ENCODE results near the gene LYST. TPM values are rescaled to one million over a fixed set of nuclear protein-coding genes. Genes with fewer than 3 reads are reported as not detected.

LYST gene
- total and polyA plus RNA-seq, 2 donors (not counting 1 experiment from before 2014, with no cell fraction given) = 7.5 to 50.2 TPM

- no peak overlapping the region for H3K4me2 ChIP-seq (ENCODE audit: extremely low read depth, insufficient read depth, low read length)
- no peaks in the 10 kb centered on the region for H3K9me3 ChIP-seq (ENCODE audit: control insufficient read depth, insufficient read depth, low read depth, low read length)
- no peak overlapping the region for H3K4me3 ChIP-seq (replicated peaks in 1 of 4; ENCODE audit: control extremely low read depth in 1 of 4, insufficient read depth in 1 of 4, low read depth in 3 of 4, low read length in 4 of 4)
- TF ChIP-seq EZH2 (IDR thresholded peaks at IDR 0.05; ENCODE audit: low read length, missing control alignments) (no peak), CTCF (conservative IDR thresholded peaks at IDR 0.05 in 1 of 2, IDR thresholded peaks at IDR 0.05 in 1 of 2; ENCODE audit: low read depth in 1 of 2, low read length in 2 of 2) (no peak)
- no peak overlapping the region for H3K27ac ChIP-seq (ENCODE audit: insufficient read depth, low read length)
- no peaks in the 10 kb centered on the region for H3K4me1 ChIP-seq (ENCODE audit: control insufficient read depth, extremely low read depth, insufficient read depth, low read length)
- H3K36me3 ChIP-seq (ENCODE audit: control insufficient read depth, insufficient read depth, low read length) = no peaks in the 10 kb centered on the region
- H4K20me1 ChIP-seq (ENCODE audit: control insufficient read depth, extremely low read depth, insufficient read depth, low read length) = no peaks in the 10 kb centered on the region
- no peak overlapping the region for H2AFZ ChIP-seq (ENCODE audit: low read length)
- H3K27me3 ChIP-seq (ENCODE audit: control insufficient read depth, insufficient read depth, low read length) = no peaks in the 10 kb centered on the region
- DNase-seq (ENCODE audit: low read depth in 2 of 2) = no peak
- H3K9ac ChIP-seq (ENCODE audit: insufficient read depth, low read length) = no peak overlapping the region
- no peaks in the 10 kb centered on the region for H3K79me2 ChIP-seq (ENCODE audit: control insufficient read depth, insufficient read depth, low read length)
Observed at GRCh38 chr1:235873571-235873970, 6.9 kb upstream of the LYST start.

DNA sequence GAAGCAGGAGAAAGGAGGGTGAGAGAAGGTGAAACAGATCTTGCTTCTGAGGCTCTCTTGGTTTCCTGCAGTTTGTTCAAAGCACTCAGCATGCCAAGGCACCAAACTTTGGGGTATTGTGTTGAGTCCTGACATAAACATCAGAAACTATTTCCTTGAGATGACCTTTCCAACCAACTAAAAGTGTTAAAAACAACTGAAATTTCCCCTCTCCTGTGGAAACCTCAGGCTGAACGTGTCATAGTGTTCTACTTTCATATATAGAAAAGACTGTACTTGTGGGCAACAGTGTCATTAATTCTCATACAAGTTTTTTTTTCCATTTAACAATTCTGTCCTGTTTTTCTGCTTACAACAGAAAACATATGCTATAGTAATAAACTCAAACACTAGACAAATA, 6.3 kb upstream of the LYST start:
- Histone ChIP-seq H4K20me1 (ENCODE audit: control insufficient read depth, extremely low read depth, insufficient read depth, low read length) (no peaks in the 10 kb centered on the region), H3K27ac (ENCODE audit: insufficient read depth, low read length) (no peak overlapping the region), H3K9ac (ENCODE audit: insufficient read depth, low read length) (no peak overlapping the region), H3K4me3 (replicated peaks in 1 of 4; ENCODE audit: control extremely low read depth in 1 of 4, insufficient read depth in 1 of 4, low read depth in 3 of 4, low read length in 4 of 4) (no peak overlapping the region), H3K27me3 (ENCODE audit: control insufficient read depth, insufficient read depth, low read length) (no peaks in the 10 kb centered on the region), H2AFZ (ENCODE audit: low read length) (no peak overlapping the region), H3K4me2 (ENCODE audit: extremely low read depth, insufficient read depth, low read length) (no peak overlapping the region), H3K4me1 (ENCODE audit: control insufficient read depth, extremely low read depth, insufficient read depth, low read length) (no peaks in the 10 kb centered on the region), H3K36me3 (ENCODE audit: control insufficient read depth, insufficient read depth, low read length) (no peaks in the 10 kb centered on the region), H3K9me3 (ENCODE audit: control insufficient read depth, insufficient read depth, low read depth, low read length) (no peaks in the 10 kb centered on the region), H3K79me2 (ENCODE audit: control insufficient read depth, insufficient read depth, low read length) (no peaks in the 10 kb centered on the region)
- DNase-seq (ENCODE audit: low read depth in 2 of 2) = no peak
- TF ChIP-seq CTCF (conservative IDR thresholded peaks at IDR 0.05 in 1 of 2, IDR thresholded peaks at IDR 0.05 in 1 of 2; ENCODE audit: low read depth in 1 of 2, low read length in 2 of 2) = no peak
- no peak for TF ChIP-seq EZH2 (IDR thresholded peaks at IDR 0.05; ENCODE audit: low read length, missing control alignments)

GRCh38 chr1:235872270-235872669, 5.6 kb upstream of the LYST start:
- H2AFZ ChIP-seq (ENCODE audit: low read length) = no peak overlapping the region

More at GRCh38 chr1:235872270-235872669, 5.6 kb upstream of the LYST start:
- no peak overlapping the region for H3K27ac ChIP-seq (ENCODE audit: insufficient read depth, low read length)
- peaks cover 4% of the 10 kb centered on the region for H3K4me1 ChIP-seq (ENCODE audit: control insufficient read depth, extremely low read depth, insufficient read depth, low read length)
- H3K27me3 ChIP-seq (ENCODE audit: control insufficient read depth, insufficient read depth, low read length) = no peaks in the 10 kb centered on the region
- no peak for TF ChIP-seq CTCF (conservative IDR thresholded peaks at IDR 0.05 in 1 of 2, IDR thresholded peaks at IDR 0.05 in 1 of 2; ENCODE audit: low read depth in 1 of 2, low read length in 2 of 2)
- no peak for TF ChIP-seq EZH2 (IDR thresholded peaks at IDR 0.05; ENCODE audit: low read length, missing control alignments)
- H3K9me3 ChIP-seq (ENCODE audit: control insufficient read depth, insufficient read depth, low read depth, low read length) = no peaks in the 10 kb centered on the region
- H3K36me3 ChIP-seq (ENCODE audit: control insufficient read depth, insufficient read depth, low read length) = no peaks in the 10 kb centered on the region
- no peak overlapping the region for H3K9ac ChIP-seq (ENCODE audit: insufficient read depth, low read length)
- H3K4me2 ChIP-seq (ENCODE audit: extremely low read depth, insufficient read depth, low read length) = no peak overlapping the region
- no peak for DNase-seq (ENCODE audit: low read depth in 2 of 2)
- H4K20me1 ChIP-seq (ENCODE audit: control insufficient read depth, extremely low read depth, insufficient read depth, low read length) = no peaks in the 10 kb centered on the region
- no peak overlapping the region for H3K4me3 ChIP-seq (replicated peaks in 1 of 4; ENCODE audit: control extremely low read depth in 1 of 4, insufficient read depth in 1 of 4, low read depth in 3 of 4, low read length in 4 of 4)
- no peaks in the 10 kb centered on the region for H3K79me2 ChIP-seq (ENCODE audit: control insufficient read depth, insufficient read depth, low read length)

Measured in fibroblast of lung (primary cell).